ENCODE measurements around the gene CELF1.

Gene CELF1

DNA sequence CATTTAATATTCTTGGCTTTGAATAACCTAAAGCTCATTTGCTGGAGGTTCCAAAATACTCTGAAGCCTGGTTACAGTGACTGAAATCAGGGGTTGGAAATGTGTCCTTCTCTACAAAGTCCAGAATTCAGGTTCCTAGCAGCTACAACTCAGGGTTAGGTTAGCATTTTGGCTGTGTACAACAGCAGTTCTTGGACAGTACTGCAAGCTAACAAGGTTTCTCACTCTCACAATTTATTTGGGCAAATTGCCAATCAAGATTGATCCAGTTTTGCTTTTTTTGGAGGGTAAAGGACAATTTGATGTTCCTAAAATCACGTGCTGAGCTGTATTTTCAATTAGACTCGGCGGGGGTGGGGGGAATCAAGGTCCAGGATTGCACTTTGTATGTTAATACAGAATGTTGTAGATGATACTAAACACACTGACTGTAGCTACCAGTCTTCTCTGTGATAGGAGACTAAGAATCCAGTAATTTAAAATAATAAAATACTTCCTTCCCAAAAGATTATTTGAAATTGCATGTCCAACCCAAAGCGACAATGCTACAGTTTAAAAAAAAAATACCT lies 54.3 kb downstream of the CELF1 start:
- H3K4me3 ChIP-seq (ENCODE audit: low read depth, low read length), result no peak overlapping the region
- no peak for DNase-seq (ENCODE audit: low read depth)
- TF ChIP-seq, protein P1, sequence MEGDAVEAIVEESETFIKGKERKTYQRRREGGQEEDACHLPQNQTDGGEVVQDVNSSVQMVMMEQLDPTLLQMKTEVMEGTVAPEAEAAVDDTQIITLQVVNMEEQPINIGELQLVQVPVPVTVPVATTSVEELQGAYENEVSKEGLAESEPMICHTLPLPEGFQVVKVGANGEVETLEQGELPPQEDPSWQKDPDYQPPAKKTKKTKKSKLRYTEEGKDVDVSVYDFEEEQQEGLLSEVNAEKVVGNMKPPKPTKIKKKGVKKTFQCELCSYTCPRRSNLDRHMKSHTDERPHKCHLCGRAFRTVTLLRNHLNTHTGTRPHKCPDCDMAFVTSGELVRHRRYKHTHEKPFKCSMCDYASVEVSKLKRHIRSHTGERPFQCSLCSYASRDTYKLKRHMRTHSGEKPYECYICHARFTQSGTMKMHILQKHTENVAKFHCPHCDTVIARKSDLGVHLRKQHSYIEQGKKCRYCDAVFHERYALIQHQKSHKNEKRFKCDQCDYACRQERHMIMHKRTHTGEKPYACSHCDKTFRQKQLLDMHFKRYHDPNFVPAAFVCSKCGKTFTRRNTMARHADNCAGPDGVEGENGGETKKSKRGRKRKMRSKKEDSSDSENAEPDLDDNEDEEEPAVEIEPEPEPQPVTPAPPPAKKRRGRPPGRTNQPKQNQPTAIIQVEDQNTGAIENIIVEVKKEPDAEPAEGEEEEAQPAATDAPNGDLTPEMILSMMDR (IDR thresholded peaks at IDR 0.05; ENCODE audit: insufficient read depth, low read depth, low read length, missing control alignments), result no peak

DNA sequence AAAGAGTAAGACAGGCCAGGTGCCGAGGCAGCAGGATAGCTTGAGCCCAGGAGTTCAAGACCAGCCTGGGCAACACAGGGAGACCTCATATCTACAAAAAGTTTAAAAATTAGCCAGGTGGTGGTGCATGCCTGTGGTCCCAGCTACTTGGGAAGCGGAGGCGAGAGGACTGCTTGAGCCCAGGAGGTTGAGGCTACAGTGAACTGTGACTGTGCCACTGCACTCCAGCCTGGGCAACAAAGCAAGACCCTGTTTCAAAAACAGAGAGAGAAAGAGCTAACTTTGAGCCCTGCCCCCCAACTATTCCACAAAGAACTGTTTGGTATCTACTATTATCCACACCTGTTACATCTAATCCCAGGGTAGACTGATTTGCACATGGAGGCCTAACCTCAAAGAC lies 54.8 kb downstream of the CELF1 start:
- DNase-seq (ENCODE audit: low read depth), result no peak
- TF ChIP-seq, protein P1 (IDR thresholded peaks at IDR 0.05; ENCODE audit: insufficient read depth, low read depth, low read length, missing control alignments), result no peak
- no peak overlapping the region for H3K4me3 ChIP-seq (ENCODE audit: low read depth, low read length)

DNA sequence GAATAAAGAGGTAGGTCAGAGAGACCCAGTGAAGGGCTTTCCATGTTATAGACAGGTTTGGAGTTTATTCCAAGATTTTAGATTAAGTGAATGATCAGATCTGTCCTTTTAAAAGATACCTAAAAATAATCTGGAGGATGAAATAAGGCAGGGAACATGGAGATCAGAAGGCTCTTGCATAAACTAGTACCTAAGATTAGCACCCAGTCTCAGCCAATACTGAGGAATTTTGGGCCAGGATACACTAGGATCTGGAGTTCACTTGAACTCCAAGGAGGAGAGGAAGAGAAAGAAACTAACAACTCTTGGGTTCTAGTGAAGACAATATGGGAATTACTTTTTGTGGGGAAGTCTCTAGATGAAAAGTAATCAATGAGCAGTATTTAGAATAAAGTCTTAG lies 56.1 kb downstream of the CELF1 start:
- no peak for DNase-seq (ENCODE audit: low read depth)
- H3K4me3 ChIP-seq (ENCODE audit: low read depth, low read length), result no peak overlapping the region
- TF ChIP-seq, protein P1 (IDR thresholded peaks at IDR 0.05; ENCODE audit: insufficient read depth, low read depth, low read length, missing control alignments), result no peak

DNA sequence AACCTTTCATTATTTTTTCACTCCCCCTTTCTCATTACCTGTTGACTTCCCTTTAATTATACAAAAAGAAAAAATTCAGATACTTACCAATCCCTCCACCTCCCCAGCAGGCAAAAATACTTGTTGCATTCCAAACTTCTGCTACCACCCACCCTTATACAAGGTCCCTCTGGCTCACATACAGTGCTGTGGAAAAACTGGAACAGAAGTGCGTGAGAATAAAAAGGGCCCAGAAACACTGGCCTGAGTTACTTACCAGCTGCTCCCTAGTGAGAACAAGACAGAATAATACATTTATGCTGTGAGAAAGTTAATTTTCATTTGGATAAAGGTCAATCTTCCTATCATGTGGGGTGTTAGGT lies 57.1 kb downstream of the CELF1 start:
- no peak overlapping the region for H3K4me3 ChIP-seq (ENCODE audit: low read depth, low read length)
- TF ChIP-seq, protein P1 (IDR thresholded peaks at IDR 0.05; ENCODE audit: insufficient read depth, low read depth, low read length, missing control alignments), result no peak
- no peak for DNase-seq (ENCODE audit: low read depth)

DNA sequence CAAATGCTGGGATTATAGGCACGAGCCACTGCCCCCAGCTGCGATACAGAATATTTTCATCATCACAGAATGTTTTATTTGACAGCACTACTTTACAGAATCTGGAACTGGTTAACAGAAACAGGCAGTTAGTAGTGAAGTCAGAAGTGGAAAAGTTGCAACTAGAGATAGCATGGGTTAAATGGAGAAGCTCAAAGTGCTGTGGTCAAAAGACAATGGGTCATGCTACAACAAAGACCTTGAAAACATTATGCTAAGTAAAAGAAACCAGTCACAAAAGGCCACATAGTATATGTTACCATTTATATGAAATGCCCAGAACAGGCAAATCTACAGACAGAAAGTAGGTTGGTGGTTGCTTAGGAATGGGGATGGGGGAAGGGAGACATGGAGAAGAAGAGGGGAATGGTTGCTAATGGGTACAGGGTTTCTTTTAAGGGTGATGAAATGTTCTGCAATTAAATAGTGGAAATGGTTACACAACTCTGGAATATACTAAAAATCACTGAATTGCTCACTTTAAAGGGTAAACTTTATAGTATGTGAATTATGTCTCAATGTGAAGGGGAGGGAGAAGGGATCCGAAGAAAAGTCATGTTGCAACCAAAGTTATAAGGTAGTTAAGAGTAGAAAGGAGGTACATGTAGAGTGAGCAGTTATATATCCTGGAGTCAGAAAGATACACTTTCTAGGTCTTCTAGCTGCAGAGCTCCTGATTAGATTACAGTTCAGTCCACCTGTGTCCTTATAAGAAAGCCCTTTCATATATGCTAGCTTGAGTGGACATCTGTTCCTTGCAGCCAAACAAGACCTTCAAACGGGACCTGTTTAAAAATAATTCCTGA lies 57.7 kb downstream of the CELF1 start:
- TF ChIP-seq, protein P1 (IDR thresholded peaks at IDR 0.05; ENCODE audit: insufficient read depth, low read depth, low read length, missing control alignments), result no peak
- no peak for DNase-seq (ENCODE audit: low read depth)
- no peak overlapping the region for H3K4me3 ChIP-seq (ENCODE audit: low read depth, low read length)

DNA sequence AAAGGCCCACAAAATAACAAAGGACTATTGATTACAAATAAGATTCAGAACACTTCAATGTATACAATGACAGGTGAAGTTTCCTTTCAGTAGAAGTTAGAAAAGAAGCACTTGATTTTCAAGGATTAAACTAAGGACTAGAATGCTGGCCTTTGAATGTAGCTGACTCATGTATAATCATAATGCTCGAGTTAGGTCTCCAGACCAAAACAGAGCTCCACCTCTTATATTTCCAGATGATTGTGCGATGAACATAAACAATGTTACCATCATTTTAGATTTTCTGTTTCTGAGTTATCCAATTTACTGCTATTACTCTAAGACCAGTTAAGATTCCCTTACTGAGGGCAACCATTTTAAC lies 63.6 kb downstream of the CELF1 start:
- H3K4me3 ChIP-seq (ENCODE audit: low read depth, low read length), result no peak overlapping the region
- TF ChIP-seq, protein P1 (IDR thresholded peaks at IDR 0.05; ENCODE audit: insufficient read depth, low read depth, low read length, missing control alignments), result no peak
- DNase-seq (ENCODE audit: low read depth), result no peak

Measured in GM12865 (cell line).